RWPE2 (cell line): ENCODE data around the gene EHBP1L1.

ENCODE experiments used
- ATAC-seq: fragments of 200-7000 bp; cut with Tn5 transposase; 3 replicates; pipeline ENCODE4 v1.9.1; 2021; ENCODE audit warnings: low read depth
- DNase-seq: peaks from one replicate; pipeline ENCODE4 v3.0.0-alpha.2; 2020; ENCODE audit warnings: low spot score
- H3K27ac ChIP-seq: fragments of 450-650 bp; 2 replicates; pipeline ENCODE4 v1.5.1; 2017; ENCODE audit warnings: mild to moderate bottlenecking; ENCODE audit not compliant: poor library complexity, severe bottlenecking
- H3K27me3 ChIP-seq: fragments of 250-450 bp; sonication (Bioruptor Pico); 2 replicates; pipeline ENCODE4 v1.5.1; 2021; ENCODE audit warnings: mild to moderate bottlenecking, moderate library complexity; ENCODE audit not compliant: insufficient read depth, poor library complexity, severe bottlenecking
- H3K36me3 ChIP-seq: fragments of 250-450 bp; sonication (Bioruptor Pico); 2 replicates; pipeline ENCODE4 v1.5.1; 2020; ENCODE audit warnings: low read depth, mild to moderate bottlenecking, moderate library complexity
- H3K4me1 ChIP-seq: fragments of 250-450 bp; sonication (Bioruptor Pico); 2 replicates; pipeline ENCODE4 v1.5.1; 2021; ENCODE audit warnings: mild to moderate bottlenecking, moderate library complexity; ENCODE audit not compliant: insufficient read depth, poor library complexity, severe bottlenecking
- H3K4me3 ChIP-seq: fragments of 250-450 bp; sonication (Bioruptor Pico); 2 replicates; pipeline ENCODE4 v1.5.1; 2021; ENCODE audit warnings: mild to moderate bottlenecking, moderate library complexity; ENCODE audit not compliant: severe bottlenecking
- H3K9me3 ChIP-seq: fragments of 250-450 bp; sonication (Bioruptor Pico); 2 replicates; pipeline ENCODE4 v1.5.1; 2021; ENCODE audit warnings: mild to moderate bottlenecking, moderate library complexity; ENCODE audit not compliant: severe bottlenecking
- TF ChIP-seq, protein P1 (sequence below): fragments of 450-650 bp; IDR thresholded peaks from one replicate; pipeline ENCODE4 v1.5.1; 2017; ENCODE audit warnings: mild to moderate bottlenecking, moderate library complexity; ENCODE audit not compliant: poor library complexity, severe bottlenecking

EHBP1L1 gene

DNA sequence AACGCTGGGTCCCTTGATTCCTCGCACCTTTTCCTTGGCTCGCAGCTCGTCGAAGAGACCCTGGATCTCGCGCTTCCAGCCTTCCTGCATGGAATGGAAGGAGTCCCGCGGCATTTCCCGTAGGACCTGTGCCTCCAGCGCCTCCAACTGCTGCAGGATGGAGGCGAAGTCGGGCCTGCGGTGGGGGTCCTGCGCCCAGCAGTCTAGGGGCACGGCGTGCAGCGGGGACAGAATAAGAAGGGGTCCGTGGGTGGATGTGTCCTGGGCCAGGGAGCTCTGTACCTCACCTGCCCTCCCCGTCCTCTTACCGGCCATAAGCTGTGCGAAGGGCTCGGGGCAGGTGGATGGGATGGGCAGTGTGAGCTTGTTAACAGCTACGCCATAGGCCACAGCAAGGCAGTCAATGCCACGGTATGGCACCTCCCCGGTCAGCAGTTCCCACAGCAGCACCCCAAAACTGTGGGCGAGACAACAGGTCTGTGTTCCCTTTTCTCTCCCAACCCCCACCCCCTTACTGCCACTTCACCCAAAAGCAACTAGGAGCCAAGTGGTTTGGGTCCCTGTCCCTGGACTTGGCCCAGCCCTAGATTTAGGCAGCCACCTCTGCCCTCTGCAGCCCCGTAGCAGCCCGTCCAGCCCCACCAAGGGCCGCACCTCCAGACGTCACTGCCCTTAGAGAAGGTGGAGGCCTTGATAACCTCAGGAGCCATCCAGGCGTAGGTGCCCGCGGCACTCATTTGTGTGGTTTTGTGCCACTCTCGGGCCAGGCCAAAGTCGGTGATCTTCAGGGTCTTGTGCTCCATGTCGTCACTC is 32.0 kb downstream of the EHBP1L1 start:
- no peaks in the 10 kb centered on the region for H3K4me1 ChIP-seq
- H3K27ac ChIP-seq, result no peak overlapping the region
- DNase-seq, result no peak
- no peaks in the 10 kb centered on the region for H3K9me3 ChIP-seq
- H3K36me3 ChIP-seq, result peaks cover 27% of the 10 kb centered on the region
- no peaks in the 10 kb centered on the region for H3K27me3 ChIP-seq
- no peak overlapping the region for H3K4me3 ChIP-seq
- no peak for ATAC-seq
- TF ChIP-seq, protein P1, sequence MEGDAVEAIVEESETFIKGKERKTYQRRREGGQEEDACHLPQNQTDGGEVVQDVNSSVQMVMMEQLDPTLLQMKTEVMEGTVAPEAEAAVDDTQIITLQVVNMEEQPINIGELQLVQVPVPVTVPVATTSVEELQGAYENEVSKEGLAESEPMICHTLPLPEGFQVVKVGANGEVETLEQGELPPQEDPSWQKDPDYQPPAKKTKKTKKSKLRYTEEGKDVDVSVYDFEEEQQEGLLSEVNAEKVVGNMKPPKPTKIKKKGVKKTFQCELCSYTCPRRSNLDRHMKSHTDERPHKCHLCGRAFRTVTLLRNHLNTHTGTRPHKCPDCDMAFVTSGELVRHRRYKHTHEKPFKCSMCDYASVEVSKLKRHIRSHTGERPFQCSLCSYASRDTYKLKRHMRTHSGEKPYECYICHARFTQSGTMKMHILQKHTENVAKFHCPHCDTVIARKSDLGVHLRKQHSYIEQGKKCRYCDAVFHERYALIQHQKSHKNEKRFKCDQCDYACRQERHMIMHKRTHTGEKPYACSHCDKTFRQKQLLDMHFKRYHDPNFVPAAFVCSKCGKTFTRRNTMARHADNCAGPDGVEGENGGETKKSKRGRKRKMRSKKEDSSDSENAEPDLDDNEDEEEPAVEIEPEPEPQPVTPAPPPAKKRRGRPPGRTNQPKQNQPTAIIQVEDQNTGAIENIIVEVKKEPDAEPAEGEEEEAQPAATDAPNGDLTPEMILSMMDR, result no peak

DNA sequence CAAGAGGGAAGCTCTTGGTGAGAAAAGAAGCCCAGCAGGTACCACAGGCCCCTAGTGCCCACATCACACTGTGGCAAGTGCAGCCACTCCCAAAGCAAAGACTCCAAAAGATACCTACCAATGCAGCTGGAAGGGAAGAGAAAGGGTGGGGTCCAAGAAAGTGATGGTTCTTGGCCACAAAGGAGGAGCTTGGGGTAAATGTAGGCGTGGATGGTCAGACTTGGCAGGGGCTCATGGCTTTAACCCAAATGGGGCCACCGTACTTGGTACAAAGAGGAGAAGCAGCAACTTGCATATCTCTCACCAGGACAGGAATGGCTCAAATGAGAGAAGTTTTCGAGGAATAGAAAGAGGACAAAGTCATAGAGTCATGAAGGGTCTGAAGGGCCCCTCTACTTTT is 33.4 kb downstream of the EHBP1L1 start:
- ATAC-seq (no peak), DNase-seq (no peak)
- H3K4me3 ChIP-seq, result no peak overlapping the region
- H3K27ac ChIP-seq, result no peak overlapping the region
- TF ChIP-seq, protein P1, result no peak
- no peaks in the 10 kb centered on the region for H3K9me3 ChIP-seq
- no peaks in the 10 kb centered on the region for H3K27me3 ChIP-seq
- H3K4me1 ChIP-seq, result no peaks in the 10 kb centered on the region
- H3K36me3 ChIP-seq, result peaks cover 27% of the 10 kb centered on the region

DNA sequence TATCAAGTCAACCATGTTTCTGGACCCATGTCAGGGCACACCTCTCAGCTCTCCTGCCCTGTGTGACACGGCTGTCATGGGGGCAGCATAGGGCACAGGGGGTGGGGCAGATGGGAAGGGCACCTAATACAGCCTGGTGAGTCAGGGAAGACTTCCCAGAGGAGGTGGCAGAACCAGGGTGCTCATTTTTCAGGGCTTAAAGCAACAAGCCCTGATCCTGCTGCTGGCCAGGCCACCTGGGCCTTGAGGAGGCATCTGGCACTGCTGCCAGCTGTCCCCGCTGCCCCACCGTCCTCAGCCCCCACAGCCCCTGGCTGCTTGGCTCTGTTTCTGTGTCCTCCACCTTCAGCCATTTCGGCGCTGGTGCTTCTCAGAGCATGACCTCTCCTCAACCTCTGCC is 33.8 kb downstream of the EHBP1L1 start:
- DNase-seq, result no peak
- H3K9me3 ChIP-seq, result no peaks in the 10 kb centered on the region
- no peak for ATAC-seq
- no peaks in the 10 kb centered on the region for H3K4me1 ChIP-seq
- H3K27me3 ChIP-seq, result no peaks in the 10 kb centered on the region
- no peak overlapping the region for H3K27ac ChIP-seq
- H3K36me3 ChIP-seq, result peaks cover 27% of the 10 kb centered on the region
- TF ChIP-seq, protein P1, result no peak
- H3K4me3 ChIP-seq, result no peak overlapping the region

DNA sequence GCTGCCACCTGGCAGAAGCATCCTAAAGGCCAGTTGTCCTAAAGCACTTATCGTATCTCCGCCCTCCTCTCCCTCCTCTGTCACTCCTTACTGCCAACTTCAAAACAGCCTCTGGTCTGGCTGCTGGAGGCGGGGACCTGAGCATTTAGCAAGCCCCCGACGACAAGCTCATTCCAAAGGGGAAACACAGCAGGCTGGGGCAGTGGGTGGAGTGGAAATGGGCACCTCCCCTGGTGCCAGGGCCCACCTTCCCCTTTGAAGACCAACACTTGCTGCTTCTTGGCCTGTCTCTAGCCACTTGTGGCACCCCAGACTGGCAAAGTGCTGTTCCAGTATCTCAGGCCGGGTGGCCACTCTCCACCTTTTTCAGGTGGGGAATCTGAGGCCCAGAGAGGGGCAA is 34.6 kb downstream of the EHBP1L1 start:
- Histone ChIP-seq H3K27me3 (no peaks in the 10 kb centered on the region), H3K4me1 (no peaks in the 10 kb centered on the region)
- DNase-seq, result no peak

More for the DNA sequence above, 34.6 kb downstream of the EHBP1L1 start:
- TF ChIP-seq, protein P1, result no peak
- H3K9me3 ChIP-seq, result no peaks in the 10 kb centered on the region
- no peak overlapping the region for H3K4me3 ChIP-seq
- ATAC-seq, result no peak
- no peak overlapping the region for H3K27ac ChIP-seq
- peaks cover 20% of the 10 kb centered on the region for H3K36me3 ChIP-seq
